ENCODE data around the gene HSP90B1.

The HSP90B1 gene

GRCh38 chr12:103929784-103930033, 501 bp upstream of the HSP90B1 start:
- Mint-ChIP-seq H3K4me3 (peak overlapping the region; percentile 95), H3K27ac (peak overlapping the region; percentile 99), H3K36me3 (ENCODE audit: low read depth) (peaks cover 27% of the 10 kb centered on the region), H3K4me1 (peaks cover 54% of the 10 kb centered on the region), H3K9me3 (no peaks in the 10 kb centered on the region), H3K27me3 (ENCODE audit: low read depth, poor library complexity) (peaks cover 6% of the 10 kb centered on the region)
- no peak for DNase-seq
- no peak for TF ChIP-seq CTCF (IDR thresholded peaks at IDR 0.05)

- Mint-ChIP-seq H3K4me1 (peaks cover 67% of the 10 kb centered on the region), H3K36me3 (ENCODE audit: low read depth) (peaks cover 41% of the 10 kb centered on the region), H3K27ac (peak overlapping the region; percentile 99), H3K4me3 (peak overlapping the region; percentile 95), H3K27me3 (ENCODE audit: low read depth, poor library complexity) (peaks cover 5% of the 10 kb centered on the region), H3K9me3 (no peaks in the 10 kb centered on the region)
- peak; percentile 38 for DNase-seq
- no peak for TF ChIP-seq CTCF (IDR thresholded peaks at IDR 0.05)
Measured at GRCh38 chr12:103930787-103931735, 851 bp downstream of the HSP90B1 start.

- peak; percentile 31 for DNase-seq
- Mint-ChIP-seq H3K4me3 (peak overlapping the region; percentile 95), H3K9me3 (no peaks in the 10 kb centered on the region), H3K27me3 (ENCODE audit: low read depth, poor library complexity) (peaks cover 5% of the 10 kb centered on the region), H3K36me3 (ENCODE audit: low read depth) (peaks cover 57% of the 10 kb centered on the region), H3K27ac (no peak overlapping the region), H3K4me1 (peaks cover 58% of the 10 kb centered on the region)
- TF ChIP-seq CTCF (IDR thresholded peaks at IDR 0.05): no peak
Measured at GRCh38 chr12:103933237-103933636, 3.0 kb downstream of the HSP90B1 start.

GRCh38 chr12:103936679-103937078, 6.5 kb downstream of the HSP90B1 start:
- Mint-ChIP-seq H3K27me3 (ENCODE audit: low read depth, poor library complexity) (no peaks in the 10 kb centered on the region), H3K4me1 (peaks cover 41% of the 10 kb centered on the region), H3K36me3 (ENCODE audit: low read depth) (peaks cover 83% of the 10 kb centered on the region), H3K9me3 (no peaks in the 10 kb centered on the region), H3K27ac (peak overlapping the region; percentile 72), H3K4me3 (no peak overlapping the region)
- no peak for DNase-seq
- TF ChIP-seq CTCF (IDR thresholded peaks at IDR 0.05): no peak

GRCh38 chr12:103944964-103945363, 14.8 kb downstream of the HSP90B1 start:
- TF ChIP-seq CTCF (IDR thresholded peaks at IDR 0.05): no peak
- no peak overlapping the region for H3K27ac Mint-ChIP-seq
- peaks cover 94% of the 10 kb centered on the region for H3K36me3 Mint-ChIP-seq (ENCODE audit: low read depth)
- H3K4me1 Mint-ChIP-seq: no peaks in the 10 kb centered on the region
- H3K27me3 Mint-ChIP-seq (ENCODE audit: low read depth, poor library complexity): no peaks in the 10 kb centered on the region
- no peak for DNase-seq
- H3K4me3 Mint-ChIP-seq: no peak overlapping the region
- H3K9me3 Mint-ChIP-seq: no peaks in the 10 kb centered on the region
